HG03045 (cell line): ENCODE measurements around the gene RBM14.
"Not testable (repeated sequence)": the region's sequence is repeated elsewhere in the genome, so short reads cannot be mapped to it uniquely, and the experiment has no call there.

Experiments
- ATAC-seq: cut with Tn5 transposase; IDR thresholded peaks from one replicate; pipeline ENCODE4 v1.9.1; 2021; ENCODE audit warnings: mild to moderate bottlenecking, moderate library complexity; ENCODE audit not compliant: unreplicated experiment

The RBM14 gene

DNA sequence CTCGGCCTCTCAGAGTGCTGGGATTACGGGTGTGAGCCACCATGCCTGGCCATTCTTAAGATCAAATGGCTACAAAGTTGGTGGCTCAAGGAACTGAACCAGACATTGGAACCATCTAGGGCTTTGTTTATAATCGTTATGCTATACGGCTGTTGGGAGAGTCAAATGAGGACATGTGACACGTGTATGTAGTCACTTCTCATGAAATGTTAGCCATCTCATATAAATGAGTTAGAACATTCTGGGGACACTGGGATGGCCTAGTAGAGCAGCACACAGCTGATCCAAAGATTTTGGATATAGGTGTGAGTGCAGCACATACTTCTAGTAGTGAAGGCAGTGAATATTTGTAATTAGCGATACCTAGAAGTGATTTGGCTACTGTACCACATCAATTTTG, 15.5 kb downstream of the RBM14 start:
- no peak for ATAC-seq

GRCh38 chr11:66632952-66633351, 16.5 kb downstream of the RBM14 start:
- ATAC-seq, result no peak

- ATAC-seq, result no peak
These were observed 20.0 kb downstream of the RBM14 start for GRCh38 chr11:66636411-66636810.

DNA sequence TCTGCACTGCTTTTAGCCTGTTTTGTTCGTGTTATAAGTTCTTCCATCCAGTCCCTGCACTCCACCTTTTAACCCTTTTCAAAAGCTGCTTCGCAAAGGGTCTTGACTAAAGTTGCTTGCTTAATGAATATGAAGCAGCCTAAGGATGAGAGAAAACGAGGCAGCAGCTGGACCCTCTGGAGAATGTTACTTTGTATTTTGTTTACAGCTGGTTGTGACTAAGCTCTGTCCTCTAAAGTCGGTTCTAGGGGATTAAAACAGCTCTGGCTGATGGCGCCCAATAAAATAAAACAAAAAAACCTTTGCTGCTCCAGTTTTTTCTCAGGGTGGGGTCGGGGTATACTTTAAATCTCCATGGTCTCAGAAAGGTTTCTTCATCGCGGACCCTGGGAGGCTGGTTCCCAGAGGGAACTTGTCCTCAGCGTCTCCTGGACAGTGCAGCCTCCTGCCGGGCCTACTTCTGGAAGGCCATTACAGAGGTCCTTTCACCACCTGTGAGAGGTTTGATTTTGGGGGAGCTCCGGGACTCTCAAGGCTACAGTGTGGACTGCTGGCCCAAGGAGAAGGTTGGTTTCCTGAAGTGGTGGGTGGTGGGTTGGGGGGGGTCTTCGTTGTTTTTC, 21.2 kb downstream of the RBM14 start:
- no peak for ATAC-seq

- ATAC-seq, result peak; percentile 96
These were observed 22.0 kb downstream of the RBM14 start, which contains the start of gene RBM4 for GRCh38 chr11:66638177-66639065. Gene RBM4, plus strand, starts transcription at chr11:66638703. Its CDS starts 1,009 bp downstream, at chr11:66639712.

GRCh38 chr11:66639066-66639813, 22.8 kb downstream of the RBM14 start:
- no peak for ATAC-seq

DNA sequence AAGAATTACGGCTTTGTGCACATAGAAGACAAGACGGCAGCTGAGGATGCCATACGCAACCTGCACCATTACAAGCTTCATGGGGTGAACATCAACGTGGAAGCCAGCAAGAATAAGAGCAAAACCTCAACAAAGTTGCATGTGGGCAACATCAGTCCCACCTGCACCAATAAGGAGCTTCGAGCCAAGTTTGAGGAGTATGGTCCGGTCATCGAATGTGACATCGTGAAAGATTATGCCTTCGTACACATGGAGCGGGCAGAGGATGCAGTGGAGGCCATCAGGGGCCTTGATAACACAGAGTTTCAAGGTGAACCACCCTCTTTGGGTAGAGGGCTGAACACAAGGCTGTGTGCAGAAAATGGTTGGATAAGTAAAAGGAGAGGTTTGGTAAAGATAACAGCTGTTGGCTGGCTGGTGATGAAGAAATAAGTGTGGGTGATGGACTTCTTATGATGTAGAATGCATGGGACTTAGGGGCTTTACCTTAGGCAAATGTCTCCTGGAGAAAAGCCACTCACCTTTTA, 23.4 kb downstream of the RBM14 start:
- not testable (repeated sequence) for ATAC-seq

DNA sequence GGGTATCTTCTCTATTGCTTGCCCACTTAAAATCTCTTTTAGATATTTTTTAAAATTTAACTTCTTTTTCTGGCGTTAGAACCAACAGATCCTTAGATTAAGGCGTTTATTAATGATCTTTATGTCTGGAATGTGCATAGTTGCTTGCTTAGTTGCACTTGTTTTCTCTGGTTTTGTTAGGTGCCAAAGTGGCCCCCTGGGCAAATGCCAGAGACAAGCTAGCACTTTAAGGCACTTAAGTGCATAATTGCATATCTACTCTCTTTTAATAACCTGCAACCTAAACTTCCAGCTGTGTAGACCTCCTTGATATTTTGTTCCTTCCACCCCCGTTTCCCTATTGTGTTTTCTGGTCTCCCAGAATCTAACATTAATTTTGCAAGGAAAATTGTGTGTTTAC, 25.4 kb downstream of the RBM14 start:
- ATAC-seq, result no peak

- no peak for ATAC-seq
These were observed 27.5 kb downstream of the RBM14 start for GRCh38 chr11:66643745-66644437.

DNA sequence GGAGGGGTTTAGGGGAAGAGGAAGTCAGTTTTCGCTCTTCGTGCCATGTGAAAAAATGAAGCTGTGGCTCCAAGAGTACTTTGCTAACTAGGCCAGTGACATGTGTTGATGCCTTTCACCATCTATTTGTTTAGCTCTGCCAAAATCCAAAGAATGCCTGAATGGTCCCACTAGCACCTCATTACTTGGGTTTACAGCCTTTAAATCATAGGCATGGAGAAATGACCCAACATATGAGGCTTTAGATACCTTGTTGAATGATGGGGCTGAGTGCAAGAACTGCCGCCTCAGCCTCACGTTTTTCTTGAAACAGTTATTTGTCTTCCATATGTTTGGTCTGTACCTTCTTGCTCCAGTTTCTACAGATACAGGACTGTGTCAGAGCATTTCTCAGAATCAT, 30.4 kb downstream of the RBM14 start:
- ATAC-seq, result no peak

DNA sequence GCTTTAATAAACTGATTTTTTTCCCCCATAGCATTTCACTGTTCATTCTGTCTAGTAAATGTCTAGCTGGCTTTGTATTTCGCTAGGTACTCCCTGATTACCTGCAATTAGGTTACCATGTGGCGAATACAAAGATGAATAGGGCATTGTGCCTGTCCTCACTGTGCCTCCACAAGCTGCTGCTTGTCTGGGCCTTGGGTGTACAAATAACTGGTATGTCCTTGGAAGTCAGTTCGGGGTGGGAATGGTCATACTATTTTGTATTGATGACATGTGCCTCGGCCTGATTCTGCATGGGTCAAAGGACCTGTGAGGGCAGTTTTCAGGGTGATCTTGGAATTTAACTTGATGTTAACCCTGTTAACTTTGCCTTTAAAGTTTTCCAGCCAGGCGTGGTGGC, 33.5 kb downstream of the RBM14 start:
- ATAC-seq, result no peak

- no peak for ATAC-seq
These were observed 34.6 kb downstream of the RBM14 start for GRCh38 chr11:66651016-66651415.

- ATAC-seq, result no peak
These were observed 36.2 kb downstream of the RBM14 start for GRCh38 chr11:66652651-66653050.

DNA sequence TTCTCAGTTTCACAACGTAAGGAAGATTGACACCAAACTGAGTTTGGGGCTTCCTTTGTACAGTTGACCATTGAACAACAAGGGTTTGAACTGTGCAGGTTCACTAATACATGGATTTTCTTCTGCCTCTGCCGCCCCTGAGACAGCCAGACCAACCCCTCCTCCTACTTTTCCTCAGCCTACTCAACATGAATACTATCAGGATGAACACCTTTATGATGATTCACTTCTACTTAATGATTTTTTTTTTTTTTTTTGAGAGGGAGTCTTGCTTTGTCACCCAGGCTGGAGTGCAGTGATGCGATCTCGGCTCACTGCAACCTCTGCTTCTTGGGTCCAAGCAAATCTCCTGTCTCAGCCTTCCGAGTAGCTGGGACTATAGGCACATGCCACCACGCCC, 36.7 kb downstream of the RBM14 start:
- ATAC-seq, result no peak

- no peak for ATAC-seq
These were observed 43.3 kb downstream of the RBM14 start for GRCh38 chr11:66659763-66660162.

GRCh38 chr11:66663741-66664296, 47.4 kb downstream of the RBM14 start:
- ATAC-seq, result no peak

- ATAC-seq, result no peak
These were observed 48.9 kb downstream of the RBM14 start for GRCh38 chr11:66665369-66665768.

GRCh38 chr11:66670816-66671215, 54.4 kb downstream of the RBM14 start:
- ATAC-seq, result no peak

GRCh38 chr11:66674964-66675602, 58.7 kb downstream of the RBM14 start:
- no peak for ATAC-seq
